ENCODE measurements around the gene CENPU.
"Not testable (repeated sequence)": the region's sequence is repeated elsewhere in the genome, so short reads cannot be mapped to it uniquely, and the experiment has no call there.

CENPU gene, protein sequence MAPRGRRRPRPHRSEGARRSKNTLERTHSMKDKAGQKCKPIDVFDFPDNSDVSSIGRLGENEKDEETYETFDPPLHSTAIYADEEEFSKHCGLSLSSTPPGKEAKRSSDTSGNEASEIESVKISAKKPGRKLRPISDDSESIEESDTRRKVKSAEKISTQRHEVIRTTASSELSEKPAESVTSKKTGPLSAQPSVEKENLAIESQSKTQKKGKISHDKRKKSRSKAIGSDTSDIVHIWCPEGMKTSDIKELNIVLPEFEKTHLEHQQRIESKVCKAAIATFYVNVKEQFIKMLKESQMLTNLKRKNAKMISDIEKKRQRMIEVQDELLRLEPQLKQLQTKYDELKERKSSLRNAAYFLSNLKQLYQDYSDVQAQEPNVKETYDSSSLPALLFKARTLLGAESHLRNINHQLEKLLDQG

DNA sequence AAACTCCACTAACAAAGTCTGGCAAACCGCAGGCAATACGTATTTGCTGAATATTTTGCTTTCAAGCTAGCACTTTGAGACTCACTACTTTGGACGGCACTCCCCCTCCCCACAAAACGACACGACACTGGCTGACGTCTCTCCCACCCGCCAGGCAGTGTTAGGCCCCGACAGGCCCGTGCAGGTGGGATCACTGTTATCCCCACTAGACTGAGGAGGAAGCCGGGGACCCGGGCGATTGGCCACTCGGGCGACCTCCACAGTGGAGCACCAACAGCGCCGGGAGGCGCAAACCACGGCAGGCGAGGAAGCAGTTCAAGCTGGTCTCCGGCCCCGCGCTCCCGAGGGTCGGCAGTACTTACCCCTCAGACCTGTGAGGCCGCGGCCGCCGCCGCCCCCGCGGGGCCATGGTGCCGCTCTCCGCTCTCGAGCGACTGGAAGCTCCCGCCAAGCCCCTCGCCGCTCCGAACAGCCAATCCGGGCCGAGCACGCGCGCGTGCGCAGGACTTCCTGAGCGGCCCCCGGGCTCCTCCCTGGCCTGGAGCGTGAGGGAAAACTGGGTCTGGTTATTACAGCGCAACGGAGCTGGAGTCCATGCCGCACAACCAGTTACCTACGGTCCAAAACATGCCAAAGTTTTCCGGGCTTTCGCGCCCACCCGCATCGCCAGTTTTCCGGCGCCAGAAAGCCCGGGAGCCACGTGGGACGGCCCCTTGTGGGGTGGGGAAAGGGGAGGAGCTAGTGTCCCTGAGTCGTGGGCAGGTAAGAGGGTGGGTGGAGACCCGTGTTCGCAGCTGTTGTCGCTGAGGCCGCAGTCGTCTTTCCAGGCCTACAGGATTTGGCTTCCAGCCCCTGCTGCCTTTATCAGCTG, at the start of gene CENPU:
Gene CENPU (minus strand): TSS at position 443 of the 871 bp plus-strand sequence. CDS start 34 bp downstream, at position 409.
- Histone ChIP-seq H3K4me1 (ENCODE audit: control insufficient read depth, insufficient read depth, low read length) (peaks cover 12% of the 10 kb centered on the region; the same call in 1 of the 2 replicates), H3K27me3 (ENCODE audit: control insufficient read depth, insufficient read depth, low read length) (no peaks in the 10 kb centered on the region), H3K36me3 (ENCODE audit: control insufficient read depth, insufficient read depth, low read length) (peaks cover 28% of the 10 kb centered on the region), H3K9ac (ENCODE audit: low read length) (peak within 1 kb of the TSS; percentile 96), H3K4me3 (ENCODE audit: low read depth, low read length) (peak within 1 kb of the TSS; percentile 97), H3K27ac (ENCODE audit: low read depth, low read length) (peak within 1 kb of the TSS; percentile 83), H3K9me3 (ENCODE audit: control insufficient read depth, insufficient read depth, low read depth, low read length) (no peaks in the 10 kb centered on the region)

DNA sequence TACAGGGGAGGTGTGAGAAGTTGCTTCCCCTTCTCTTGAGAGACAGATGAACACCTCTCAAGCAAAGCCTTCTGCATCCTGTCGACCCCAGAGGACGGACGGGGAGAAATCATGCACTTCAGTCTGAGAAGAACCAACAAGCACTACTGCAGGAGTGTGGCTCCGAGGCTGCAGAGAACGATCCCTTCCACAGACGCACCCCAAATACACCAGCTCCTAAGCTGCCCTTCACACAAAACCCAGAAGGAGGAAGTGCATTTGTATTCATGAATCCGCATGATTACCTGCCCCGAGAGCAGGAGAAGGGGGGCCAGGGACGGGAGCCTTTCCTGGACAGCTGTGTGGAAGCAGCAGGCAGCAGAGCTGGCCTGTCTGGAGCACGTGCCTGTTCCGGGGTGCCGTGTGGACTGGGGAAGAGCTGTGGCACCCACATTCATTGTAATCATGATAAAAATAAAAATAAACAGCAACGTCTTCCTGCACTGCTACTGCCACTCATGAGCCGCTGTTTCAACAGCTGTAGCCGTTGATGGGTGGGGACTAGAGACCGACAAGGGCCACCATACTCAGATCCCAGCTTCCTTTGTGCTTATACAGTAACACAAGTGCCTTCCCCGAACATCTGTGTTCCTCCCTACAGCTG, 49.0 kb upstream of the CENPU start:
- H3K9me3 ChIP-seq (ENCODE audit: control insufficient read depth, insufficient read depth, low read depth, low read length) = peaks cover 4% of the 10 kb centered on the region
- H3K4me3 ChIP-seq (ENCODE audit: low read depth, low read length) = no peak overlapping the region
- H3K4me1 ChIP-seq (ENCODE audit: control insufficient read depth, insufficient read depth, low read length) = peaks cover 9% of the 10 kb centered on the region
- no peak overlapping the region for H3K9ac ChIP-seq (ENCODE audit: low read length)
- H3K36me3 ChIP-seq (ENCODE audit: control insufficient read depth, insufficient read depth, low read length) = no peaks in the 10 kb centered on the region
- H3K27me3 ChIP-seq (ENCODE audit: control insufficient read depth, insufficient read depth, low read length) = no peaks in the 10 kb centered on the region
- H3K27ac ChIP-seq (ENCODE audit: low read depth, low read length) = no peak overlapping the region

DNA sequence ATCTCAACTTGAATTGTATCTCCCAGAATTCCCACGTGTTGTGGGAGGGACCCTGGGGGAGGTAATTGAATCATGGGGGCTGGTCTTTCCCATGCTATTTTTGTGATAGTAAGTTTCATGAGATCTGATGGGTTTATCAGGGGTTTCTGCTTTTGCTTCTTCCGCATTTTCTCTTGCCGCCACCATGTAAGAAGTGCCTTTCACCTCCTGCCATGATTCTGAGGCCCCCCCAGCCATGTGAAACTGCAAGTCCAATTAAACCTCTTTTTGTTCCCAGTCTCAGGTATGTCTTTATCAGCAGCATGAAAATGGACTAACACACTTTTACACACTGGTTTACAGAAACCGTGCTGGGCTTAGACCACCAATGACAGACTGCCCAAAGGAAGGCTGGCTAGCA, 45.3 kb upstream of the CENPU start:
- not testable (repeated sequence) for H3K9ac ChIP-seq (ENCODE audit: low read length); H3K4me1 ChIP-seq (ENCODE audit: control insufficient read depth, insufficient read depth, low read length); H3K9me3 ChIP-seq (ENCODE audit: control insufficient read depth, insufficient read depth, low read depth, low read length); H3K27me3 ChIP-seq (ENCODE audit: control insufficient read depth, insufficient read depth, low read length); H3K4me3 ChIP-seq (ENCODE audit: low read depth, low read length); H3K36me3 ChIP-seq (ENCODE audit: control insufficient read depth, insufficient read depth, low read length); H3K27ac ChIP-seq (ENCODE audit: low read depth, low read length)

DNA sequence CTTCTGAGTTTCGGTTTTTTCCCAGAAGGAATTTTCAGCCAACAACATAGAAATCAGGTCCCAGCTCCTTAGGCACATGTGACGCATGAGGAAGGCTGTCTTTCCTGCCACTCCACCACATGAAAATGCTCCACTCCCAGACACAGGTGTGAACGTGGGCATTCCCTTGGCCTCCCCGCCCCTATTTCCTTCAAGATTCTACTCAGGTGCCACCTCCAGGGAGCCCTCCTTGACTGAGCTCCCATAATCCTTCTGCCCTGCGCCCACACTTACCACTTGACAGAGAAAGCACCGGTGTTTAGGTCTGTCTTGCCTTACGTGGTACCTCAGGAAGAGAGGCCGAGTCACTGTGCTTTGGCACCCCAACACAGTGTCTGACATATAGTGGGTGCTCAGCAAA, 44.4 kb upstream of the CENPU start:
- no peak overlapping the region for H3K27ac ChIP-seq (ENCODE audit: low read depth, low read length)

DNA sequence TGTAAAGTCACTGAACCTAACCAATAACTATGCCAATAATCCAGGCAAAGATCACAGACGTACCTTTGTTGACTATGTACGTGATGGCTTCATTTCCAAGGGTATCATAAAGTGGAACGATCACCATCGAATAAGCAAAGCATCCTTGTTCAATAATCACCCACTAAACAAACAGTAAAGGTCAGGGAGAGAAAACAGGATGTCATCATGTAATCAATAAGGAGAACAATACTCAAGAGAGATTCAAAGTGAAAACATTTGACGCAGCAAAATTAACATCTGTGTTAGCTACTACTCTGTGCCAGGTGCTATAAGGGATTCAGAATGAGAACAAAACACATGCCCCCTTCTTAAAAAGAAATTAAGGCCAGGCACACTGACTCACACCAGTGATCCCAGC, 42.9 kb upstream of the CENPU start:
- no peak overlapping the region for H3K27ac ChIP-seq (ENCODE audit: low read depth, low read length)
- no peaks in the 10 kb centered on the region for H3K36me3 ChIP-seq (ENCODE audit: control insufficient read depth, insufficient read depth, low read length)

More for the DNA sequence above, 44.4 kb upstream of the CENPU start:
- no peaks in the 10 kb centered on the region for H3K36me3 ChIP-seq (ENCODE audit: control insufficient read depth, insufficient read depth, low read length)
- H3K4me3 ChIP-seq (ENCODE audit: low read depth, low read length) = no peak overlapping the region
- no peak overlapping the region for H3K9ac ChIP-seq (ENCODE audit: low read length)
- H3K4me1 ChIP-seq (ENCODE audit: control insufficient read depth, insufficient read depth, low read length) = peaks cover 9% of the 10 kb centered on the region
- H3K9me3 ChIP-seq (ENCODE audit: control insufficient read depth, insufficient read depth, low read depth, low read length) = peaks cover 4% of the 10 kb centered on the region
- no peaks in the 10 kb centered on the region for H3K27me3 ChIP-seq (ENCODE audit: control insufficient read depth, insufficient read depth, low read length)

DNA sequence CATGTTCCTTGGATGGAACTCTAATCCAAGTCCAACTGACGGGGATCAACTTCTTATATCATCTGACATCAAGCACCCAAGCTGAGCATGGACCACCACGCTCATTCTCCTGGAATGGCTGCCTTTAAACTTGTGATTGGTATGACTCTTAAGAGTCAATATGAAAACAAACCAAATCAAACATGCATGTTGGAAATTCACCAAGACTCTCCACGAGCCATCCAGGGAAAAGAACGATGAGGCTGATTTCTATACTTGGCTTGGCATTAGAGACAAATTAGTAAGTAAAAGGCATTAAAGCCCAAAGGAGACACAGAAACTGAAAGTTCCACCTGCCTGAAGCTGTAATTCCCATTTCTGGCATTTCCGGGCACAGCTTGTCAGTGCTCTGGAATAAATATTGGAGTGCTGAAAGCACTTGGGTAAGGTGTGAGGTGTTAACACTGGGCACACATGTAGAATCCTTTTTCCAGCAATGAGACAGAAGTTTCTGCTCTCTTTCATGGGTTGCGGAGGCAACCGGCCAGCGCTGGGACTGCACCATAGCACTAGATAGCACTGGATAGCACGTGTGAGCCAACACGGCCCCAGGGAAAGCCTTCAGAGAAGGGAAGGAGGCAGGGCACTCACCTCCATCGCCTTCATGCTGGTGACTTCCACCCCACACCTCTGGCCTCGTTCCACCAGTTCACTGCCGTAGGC, 42.1 kb upstream of the CENPU start:
- Histone ChIP-seq H3K4me1 (ENCODE audit: control insufficient read depth, insufficient read depth, low read length) (no peaks in the 10 kb centered on the region), H3K9ac (ENCODE audit: low read length) (no peak overlapping the region), H3K9me3 (ENCODE audit: control insufficient read depth, insufficient read depth, low read depth, low read length) (peaks cover 4% of the 10 kb centered on the region), H3K27me3 (ENCODE audit: control insufficient read depth, insufficient read depth, low read length) (no peaks in the 10 kb centered on the region), H3K36me3 (ENCODE audit: control insufficient read depth, insufficient read depth, low read length) (no peaks in the 10 kb centered on the region), H3K27ac (ENCODE audit: low read depth, low read length) (no peak overlapping the region), H3K4me3 (ENCODE audit: low read depth, low read length) (no peak overlapping the region)

More for the DNA sequence above, 42.9 kb upstream of the CENPU start:
- Histone ChIP-seq H3K4me1 (ENCODE audit: control insufficient read depth, insufficient read depth, low read length) (no peaks in the 10 kb centered on the region), H3K4me3 (ENCODE audit: low read depth, low read length) (no peak overlapping the region), H3K27me3 (ENCODE audit: control insufficient read depth, insufficient read depth, low read length) (no peaks in the 10 kb centered on the region), H3K9ac (ENCODE audit: low read length) (no peak overlapping the region), H3K9me3 (ENCODE audit: control insufficient read depth, insufficient read depth, low read depth, low read length) (peaks cover 4% of the 10 kb centered on the region)

DNA sequence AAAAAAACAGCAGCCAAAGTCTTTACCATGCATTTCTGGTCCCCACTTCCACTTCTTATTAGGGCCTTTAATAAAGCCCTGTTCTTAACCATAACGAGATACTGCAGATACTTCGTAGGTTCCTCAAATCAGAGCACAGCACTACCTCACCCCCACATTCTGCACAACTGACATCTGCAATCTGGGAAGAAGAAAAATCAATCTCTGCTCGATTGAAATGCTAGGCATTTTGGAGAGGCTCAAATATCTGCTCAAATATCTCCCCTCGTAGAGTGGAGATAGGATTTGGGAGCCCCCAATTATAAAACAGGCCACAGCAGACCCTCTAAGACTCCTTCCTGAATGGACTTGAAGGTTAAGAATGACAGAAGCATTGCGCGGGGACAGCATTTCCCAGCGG, 40.3 kb upstream of the CENPU start:
- Histone ChIP-seq H3K27me3 (ENCODE audit: control insufficient read depth, insufficient read depth, low read length) (no peaks in the 10 kb centered on the region), H3K36me3 (ENCODE audit: control insufficient read depth, insufficient read depth, low read length) (no peaks in the 10 kb centered on the region), H3K27ac (ENCODE audit: low read depth, low read length) (no peak overlapping the region), H3K9me3 (ENCODE audit: control insufficient read depth, insufficient read depth, low read depth, low read length) (peaks cover under 1% of the 10 kb centered on the region; the same call in 1 of the 2 replicates), H3K4me3 (ENCODE audit: low read depth, low read length) (no peak overlapping the region), H3K9ac (ENCODE audit: low read length) (no peak overlapping the region), H3K4me1 (ENCODE audit: control insufficient read depth, insufficient read depth, low read length) (no peaks in the 10 kb centered on the region)

DNA sequence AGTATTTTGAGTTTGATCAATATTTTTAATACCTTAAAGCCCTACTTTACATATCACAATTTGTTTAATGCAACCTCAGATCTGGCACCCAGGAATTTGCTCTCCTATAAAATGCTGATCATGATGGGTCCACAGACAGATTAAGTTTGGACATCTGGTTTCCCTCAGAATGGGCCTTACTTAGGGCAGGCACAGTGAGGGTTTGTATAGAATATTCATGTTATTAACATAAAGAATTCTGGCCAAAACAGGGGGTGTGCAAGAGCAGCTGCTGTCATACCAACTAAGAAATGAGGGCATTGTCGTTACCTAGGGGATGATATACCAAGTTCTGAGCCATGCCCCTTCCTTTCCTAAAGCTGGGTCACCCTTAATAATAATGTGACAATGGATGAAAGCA, 37.5 kb upstream of the CENPU start:
- no peaks in the 10 kb centered on the region for H3K9me3 ChIP-seq (ENCODE audit: control insufficient read depth, insufficient read depth, low read depth, low read length)
- no peak overlapping the region for H3K9ac ChIP-seq (ENCODE audit: low read length)
- no peaks in the 10 kb centered on the region for H3K27me3 ChIP-seq (ENCODE audit: control insufficient read depth, insufficient read depth, low read length)
- no peak overlapping the region for H3K27ac ChIP-seq (ENCODE audit: low read depth, low read length)
- H3K36me3 ChIP-seq (ENCODE audit: control insufficient read depth, insufficient read depth, low read length) = no peaks in the 10 kb centered on the region
- H3K4me1 ChIP-seq (ENCODE audit: control insufficient read depth, insufficient read depth, low read length) = no peaks in the 10 kb centered on the region
- no peak overlapping the region for H3K4me3 ChIP-seq (ENCODE audit: low read depth, low read length)

DNA sequence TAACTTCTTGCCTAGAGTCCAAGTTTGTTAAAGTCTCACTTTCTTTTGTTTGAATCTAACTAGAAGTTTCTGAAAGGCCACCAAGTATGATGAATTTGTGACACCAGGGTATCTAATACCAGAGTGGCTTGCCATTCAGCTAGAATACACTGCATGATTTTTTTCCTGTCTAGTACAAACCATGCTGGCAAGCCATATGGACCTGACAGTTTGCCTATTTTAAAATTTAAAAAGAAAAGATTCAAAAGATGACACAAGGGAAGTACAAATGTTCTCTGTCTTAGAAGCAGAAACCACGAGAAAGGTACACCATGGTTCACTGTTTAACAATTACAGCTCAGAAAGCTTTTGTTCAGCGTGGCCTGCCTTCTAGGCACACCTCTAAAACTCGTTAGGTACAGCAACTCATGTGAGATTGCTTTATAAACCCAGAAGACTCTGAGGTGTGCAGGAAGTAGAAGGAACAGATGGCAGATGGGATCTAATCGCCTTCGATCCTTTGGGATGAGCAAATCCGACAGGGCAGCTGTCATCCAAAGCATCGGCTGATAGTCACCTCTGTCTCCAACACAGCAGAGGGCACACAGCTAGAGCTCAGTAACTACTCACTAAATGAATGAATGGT, 35.4 kb upstream of the CENPU start:
- Histone ChIP-seq H3K27me3 (ENCODE audit: control insufficient read depth, insufficient read depth, low read length) (no peaks in the 10 kb centered on the region), H3K27ac (ENCODE audit: low read depth, low read length) (no peak overlapping the region), H3K9me3 (ENCODE audit: control insufficient read depth, insufficient read depth, low read depth, low read length) (no peaks in the 10 kb centered on the region), H3K9ac (ENCODE audit: low read length) (no peak overlapping the region), H3K4me3 (ENCODE audit: low read depth, low read length) (no peak overlapping the region), H3K36me3 (ENCODE audit: control insufficient read depth, insufficient read depth, low read length) (no peaks in the 10 kb centered on the region), H3K4me1 (ENCODE audit: control insufficient read depth, insufficient read depth, low read length) (no peaks in the 10 kb centered on the region)

DNA sequence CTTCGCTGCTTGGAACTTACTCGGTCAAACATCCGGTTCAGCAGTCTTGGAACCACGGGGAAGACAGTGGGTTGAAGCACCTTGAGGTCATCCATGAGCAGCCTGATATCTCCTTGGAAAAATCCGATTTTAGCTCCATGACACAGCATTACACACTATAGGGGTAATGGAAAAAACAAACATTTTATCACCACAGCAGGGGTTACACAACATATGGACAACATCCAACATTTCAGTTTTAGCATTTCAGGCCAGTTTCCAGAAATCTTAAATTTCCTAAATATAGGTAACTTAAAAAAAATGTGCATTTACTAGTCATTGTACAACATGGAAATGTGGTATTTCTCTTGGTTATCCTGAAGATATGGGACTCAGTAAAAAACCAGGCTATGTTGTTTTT, 34.4 kb upstream of the CENPU start:
- H3K4me3 ChIP-seq (ENCODE audit: low read depth, low read length) = no peak overlapping the region
- H3K9me3 ChIP-seq (ENCODE audit: control insufficient read depth, insufficient read depth, low read depth, low read length) = no peaks in the 10 kb centered on the region
- no peaks in the 10 kb centered on the region for H3K4me1 ChIP-seq (ENCODE audit: control insufficient read depth, insufficient read depth, low read length)
- H3K9ac ChIP-seq (ENCODE audit: low read length) = no peak overlapping the region
- H3K36me3 ChIP-seq (ENCODE audit: control insufficient read depth, insufficient read depth, low read length) = no peaks in the 10 kb centered on the region
- no peaks in the 10 kb centered on the region for H3K27me3 ChIP-seq (ENCODE audit: control insufficient read depth, insufficient read depth, low read length)
- no peak overlapping the region for H3K27ac ChIP-seq (ENCODE audit: low read depth, low read length)
